ENCODE data around the gene KRT36.

KRT36 gene

GRCh38 chr17:41483991-41484826 is 5.5 kb downstream of the KRT36 start:
- Histone ChIP-seq H3K27ac (ENCODE audit: low read depth, low read length, poor library complexity, severe bottlenecking) (no peak overlapping the region), H3K9me3 (ENCODE audit: low read length) (no peaks in the 10 kb centered on the region), H3K9me2 (ENCODE audit: low read depth, low read length) (no peaks in the 10 kb centered on the region), H4K20me1 (ENCODE audit: insufficient read depth, low read length) (no peaks in the 10 kb centered on the region), H3K9ac (ENCODE audit: low read length) (no peak overlapping the region), H2AFZ (ENCODE audit: low read length) (no peak overlapping the region), H3K36me3 (ENCODE audit: insufficient read depth, low read length) (no peaks in the 10 kb centered on the region), H3K27me3 (ENCODE audit: insufficient read depth, low read length) (0 out of 2 replicates have a peak, but pooled peaks cover 3% of the 10 kb centered on the region), H3K4me1 (ENCODE audit: insufficient read depth, low read length, severe bottlenecking) (no peaks in the 10 kb centered on the region), H3K79me2 (ENCODE audit: insufficient read depth, low read length) (no peaks in the 10 kb centered on the region), H3K4me2 (ENCODE audit: low read length) (no peak overlapping the region), H3F3A (ENCODE audit: insufficient read depth, low read length) (no peaks in the 10 kb centered on the region), H3K4me3 (ENCODE audit: low read depth, low read length, poor library complexity, severe bottlenecking) (no peak overlapping the region)
- TF ChIP-seq CTCF (IDR thresholded peaks at IDR 0.05; ENCODE audit: low read length) (no peak), EZH2 (IDR thresholded peaks at IDR 0.05; ENCODE audit: borderline replicate concordance, low read length) (no peak)

DNA sequence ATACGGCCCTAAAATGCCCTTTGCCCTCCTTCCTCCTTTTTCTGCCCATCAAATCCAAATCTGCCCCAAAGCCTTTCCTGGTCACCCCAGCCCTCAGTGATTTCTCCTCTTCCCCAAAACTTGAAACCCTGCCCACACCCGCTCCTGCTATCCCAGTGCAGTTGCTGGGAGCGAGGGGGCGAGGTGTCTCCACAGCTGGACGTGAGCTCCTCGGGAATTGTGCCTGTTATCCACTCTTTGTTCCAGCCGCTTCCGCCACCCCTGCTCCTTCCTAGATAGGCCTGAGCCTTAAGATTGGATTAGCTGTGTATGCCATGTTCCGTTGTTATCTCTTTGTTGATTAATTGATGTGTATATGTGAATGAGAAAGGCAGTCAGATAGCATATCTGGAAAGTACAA is 6.2 kb downstream of the KRT36 start:
- Histone ChIP-seq H3K4me2 (ENCODE audit: low read length) (no peak overlapping the region), H2AFZ (ENCODE audit: low read length) (no peak overlapping the region), H3K9me2 (ENCODE audit: low read depth, low read length) (no peaks in the 10 kb centered on the region), H3K4me1 (ENCODE audit: insufficient read depth, low read length, severe bottlenecking) (no peaks in the 10 kb centered on the region), H3K27ac (ENCODE audit: low read depth, low read length, poor library complexity, severe bottlenecking) (no peak overlapping the region), H4K20me1 (ENCODE audit: insufficient read depth, low read length) (no peaks in the 10 kb centered on the region), H3K27me3 (ENCODE audit: insufficient read depth, low read length) (0 out of 2 replicates have a peak, but pooled peaks cover 3% of the 10 kb centered on the region), H3K4me3 (ENCODE audit: low read depth, low read length, poor library complexity, severe bottlenecking) (no peak overlapping the region), H3K36me3 (ENCODE audit: insufficient read depth, low read length) (no peaks in the 10 kb centered on the region), H3K9ac (ENCODE audit: low read length) (no peak overlapping the region), H3K79me2 (ENCODE audit: insufficient read depth, low read length) (no peaks in the 10 kb centered on the region), H3K9me3 (ENCODE audit: low read length) (no peaks in the 10 kb centered on the region), H3F3A (ENCODE audit: insufficient read depth, low read length) (no peaks in the 10 kb centered on the region)
- TF ChIP-seq EZH2 (IDR thresholded peaks at IDR 0.05; ENCODE audit: borderline replicate concordance, low read length) (no peak), CTCF (IDR thresholded peaks at IDR 0.05; ENCODE audit: low read length) (no peak)

GRCh38 chr17:41481036-41481435 is 8.7 kb downstream of the KRT36 start, which contains the start of gene KRT35:
Gene KRT35 (minus strand): TSS chr17:41481151. CDS start chr17:41481097, 54 bp downstream.
- Histone ChIP-seq H3K27ac (ENCODE audit: low read depth, low read length, poor library complexity, severe bottlenecking) (no peak within 1 kb of the TSS), H3K36me3 (ENCODE audit: insufficient read depth, low read length) (no peaks in the 10 kb centered on the region), H4K20me1 (ENCODE audit: insufficient read depth, low read length) (no peaks in the 10 kb centered on the region), H2AFZ (ENCODE audit: low read length) (no peak within 1 kb of the TSS), H3K79me2 (ENCODE audit: insufficient read depth, low read length) (no peaks in the 10 kb centered on the region), H3K4me3 (ENCODE audit: low read depth, low read length, poor library complexity, severe bottlenecking) (no peak within 1 kb of the TSS), H3K27me3 (ENCODE audit: insufficient read depth, low read length) (no peaks in the 10 kb centered on the region; the same call in 1 of the 2 replicates), H3K9me3 (ENCODE audit: low read length) (no peaks in the 10 kb centered on the region), H3F3A (ENCODE audit: insufficient read depth, low read length) (no peaks in the 10 kb centered on the region), H3K9ac (ENCODE audit: low read length) (no peak within 1 kb of the TSS), H3K4me2 (ENCODE audit: low read length) (no peak within 1 kb of the TSS), H3K9me2 (ENCODE audit: low read depth, low read length) (no peaks in the 10 kb centered on the region), H3K4me1 (ENCODE audit: insufficient read depth, low read length, severe bottlenecking) (no peaks in the 10 kb centered on the region)
- no peak for TF ChIP-seq EZH2 (IDR thresholded peaks at IDR 0.05; ENCODE audit: borderline replicate concordance, low read length)
- TF ChIP-seq CTCF (IDR thresholded peaks at IDR 0.05; ENCODE audit: low read length) = no peak

All from OCI-LY1 (cell line).